Mucosa of descending colon (tissue), 3 donors: ENCODE measurements around the gene FUBP3. TPM values are rescaled to one million over a fixed set of nuclear protein-coding genes. Genes with fewer than 3 reads are reported as not detected.

Source experiments
- ATAC-seq: fragments of 200-7000 bp; cut with Tn5 transposase; one replicate; pipeline ENCODE4 v1.9.1; 2020; ENCODE audit warnings: mild to moderate bottlenecking, moderate library complexity
- DNase-seq, 3 donors: peaks; one replicate each; pipeline ENCODE4 v3.0.0-alpha.2; 2020
- H3K36me3 ChIP-seq: fragments of 200-600 bp; one replicate; pipeline ENCODE4 v1.8.0; 2021; ENCODE audit warnings: low read depth, mild to moderate bottlenecking
- H3K4me1 ChIP-seq: fragments of 200-600 bp; one replicate; pipeline ENCODE4 v1.8.0; 2021; ENCODE audit warnings: low read depth, mild to moderate bottlenecking
- H3K4me3 ChIP-seq: fragments of 200-600 bp; one replicate; pipeline ENCODE4 v1.8.0; 2021; ENCODE audit warnings: mild to moderate bottlenecking
- H3K9me3 ChIP-seq: fragments of 200-600 bp; one replicate; pipeline ENCODE4 v1.8.0; 2021; ENCODE audit warnings: mild to moderate bottlenecking
- intact Hi-C, 2 donors: fragments of 100-400 bp; cut with DNase I in 1 of 2; cut with micrococcal nuclease in 1 of 2; formaldehyde crosslinking; loops; one replicate each; pipeline versions ENCODE4 v1.11.0 to v1.11.1; 2022; cut with DNase I, micrococcal nuclease
- total RNA-seq, 3 donors: library from RNA; stranded (reverse); fragmentation: NEBNext Ultra II Directional in 2 of 3; extraction: Animal tissue kit (Norgen Biotek cat#: 25700) in 2 of 3; gene quantifications; one replicate each; pipeline versions ENCODE4 v1.2.1 to v1.2.4, GENCODE V29; 2021 to 2023
- TF ChIP-seq, protein P1 (sequence below): fragments of 200-600 bp; IDR thresholded peaks from one replicate; pipeline ENCODE4 v1.8.0; 2022; ENCODE audit warnings: antibody characterized with exemption, mild to moderate bottlenecking
- donor health status: DM: no; HTN: no; CAD: no; lungs with moderate emphysema.
- donor health status: DM: no; HTN: no; CAD: no.
- donor health status: DM: no; HTN: yes; CAD: no.

The FUBP3 gene
- total RNA-seq, 3 donors from 2014 or later = 36.5 to 56.5 (median 43.3) TPM

DNA sequence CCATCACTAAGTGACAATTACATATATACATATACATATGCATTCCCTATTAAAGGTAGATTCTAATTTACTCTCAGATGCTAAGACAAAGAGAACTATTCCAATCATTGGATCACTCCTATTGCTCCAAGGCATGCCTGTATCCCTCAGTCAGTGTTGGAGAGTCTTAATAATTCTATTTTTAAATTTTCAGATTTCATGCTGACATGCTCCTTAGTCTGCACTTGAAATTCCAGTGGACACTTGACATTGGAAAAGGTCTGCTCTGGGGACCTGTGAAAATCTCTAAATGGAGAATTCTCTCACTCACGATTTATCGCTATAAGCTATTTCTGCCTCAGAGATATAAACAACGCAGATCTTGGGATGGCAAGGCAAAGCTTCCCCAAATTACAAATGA is 3.9 kb upstream of the FUBP3 start:
- ATAC-seq = no peak
- H3K9me3 ChIP-seq = no peaks in the 10 kb centered on the region

GRCh38 chr9:130576176-130576575 is 3.2 kb upstream of the FUBP3 start:
- Histone ChIP-seq H3K36me3 (no peaks in the 10 kb centered on the region), H3K4me1 (peaks cover 21% of the 10 kb centered on the region), H3K9me3 (no peaks in the 10 kb centered on the region), H3K4me3 (no peak overlapping the region)
- intact Hi-C loops = no loop called here
- no peak for DNase-seq
- ATAC-seq = no peak
- TF ChIP-seq, protein P1, sequence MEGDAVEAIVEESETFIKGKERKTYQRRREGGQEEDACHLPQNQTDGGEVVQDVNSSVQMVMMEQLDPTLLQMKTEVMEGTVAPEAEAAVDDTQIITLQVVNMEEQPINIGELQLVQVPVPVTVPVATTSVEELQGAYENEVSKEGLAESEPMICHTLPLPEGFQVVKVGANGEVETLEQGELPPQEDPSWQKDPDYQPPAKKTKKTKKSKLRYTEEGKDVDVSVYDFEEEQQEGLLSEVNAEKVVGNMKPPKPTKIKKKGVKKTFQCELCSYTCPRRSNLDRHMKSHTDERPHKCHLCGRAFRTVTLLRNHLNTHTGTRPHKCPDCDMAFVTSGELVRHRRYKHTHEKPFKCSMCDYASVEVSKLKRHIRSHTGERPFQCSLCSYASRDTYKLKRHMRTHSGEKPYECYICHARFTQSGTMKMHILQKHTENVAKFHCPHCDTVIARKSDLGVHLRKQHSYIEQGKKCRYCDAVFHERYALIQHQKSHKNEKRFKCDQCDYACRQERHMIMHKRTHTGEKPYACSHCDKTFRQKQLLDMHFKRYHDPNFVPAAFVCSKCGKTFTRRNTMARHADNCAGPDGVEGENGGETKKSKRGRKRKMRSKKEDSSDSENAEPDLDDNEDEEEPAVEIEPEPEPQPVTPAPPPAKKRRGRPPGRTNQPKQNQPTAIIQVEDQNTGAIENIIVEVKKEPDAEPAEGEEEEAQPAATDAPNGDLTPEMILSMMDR = no peak

More for the DNA sequence above, 3.9 kb upstream of the FUBP3 start:
- peaks cover 14% of the 10 kb centered on the region for H3K4me1 ChIP-seq
- H3K36me3 ChIP-seq = no peaks in the 10 kb centered on the region
- intact Hi-C loops = no loop called here
- TF ChIP-seq, protein P1 = no peak
- DNase-seq = no peak
- H3K4me3 ChIP-seq = no peak overlapping the region

GRCh38 chr9:130579738-130580463 is 524 bp downstream of the FUBP3 start:
- DNase-seq = no peak
- intact Hi-C loops = no loop called here
- Histone ChIP-seq H3K36me3 (no peaks in the 10 kb centered on the region), H3K4me1 (peaks cover 25% of the 10 kb centered on the region), H3K9me3 (no peaks in the 10 kb centered on the region), H3K4me3 (peak overlapping the region; percentile 89)
- TF ChIP-seq, protein P1 = no peak
- ATAC-seq = peak; percentile 35

DNA sequence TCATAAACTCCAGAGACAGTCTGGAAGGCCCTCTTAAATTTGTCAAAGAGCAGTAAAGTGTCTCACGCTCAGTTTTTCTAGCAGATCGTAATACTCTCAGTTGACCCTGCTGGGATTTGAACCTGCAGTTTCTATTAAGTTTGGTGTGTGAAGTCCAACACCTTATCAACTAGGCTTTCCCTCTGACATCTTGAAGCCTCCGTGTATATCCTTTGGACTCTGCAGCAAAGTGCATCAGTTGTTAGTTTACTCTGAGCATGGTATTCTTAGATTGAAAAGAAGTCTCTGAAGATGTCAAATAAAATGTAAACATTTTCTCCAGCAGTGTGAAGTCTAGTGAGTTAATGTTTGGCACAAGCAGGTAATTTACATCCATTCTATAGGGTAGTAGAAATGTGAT is 2.4 kb downstream of the FUBP3 start:
- H3K4me3 ChIP-seq = no peak overlapping the region
- no peaks in the 10 kb centered on the region for H3K36me3 ChIP-seq
- DNase-seq (no peak), ATAC-seq (no peak)
- peaks cover 25% of the 10 kb centered on the region for H3K4me1 ChIP-seq
- no peaks in the 10 kb centered on the region for H3K9me3 ChIP-seq
- intact Hi-C loops = no loop called here
- TF ChIP-seq, protein P1 = no peak

DNA sequence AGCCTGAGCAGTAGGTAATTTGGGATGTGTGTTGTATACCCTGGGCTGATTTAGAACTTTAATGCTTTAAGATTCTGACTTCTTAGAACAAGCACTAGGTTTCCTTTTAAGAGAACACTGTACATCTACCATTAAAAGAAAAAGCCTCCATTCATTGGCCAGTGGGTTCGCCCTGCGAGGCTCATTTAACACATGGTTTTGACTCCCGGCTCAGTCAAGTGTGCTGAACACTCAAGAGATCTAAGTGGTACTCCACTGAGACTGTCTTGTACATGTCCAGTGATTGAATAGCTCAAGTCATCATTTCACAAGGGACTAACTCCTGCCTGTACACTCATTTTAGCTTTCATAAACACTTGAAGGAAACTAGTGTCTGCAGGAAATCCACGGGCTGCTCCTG is 3.9 kb downstream of the FUBP3 start:
- no peak for DNase-seq
- Histone ChIP-seq H3K4me1 (peaks cover 20% of the 10 kb centered on the region), H3K36me3 (no peaks in the 10 kb centered on the region), H3K4me3 (no peak overlapping the region), H3K9me3 (no peaks in the 10 kb centered on the region)
- intact Hi-C loops = no loop called here
- ATAC-seq = no peak
- TF ChIP-seq, protein P1 = no peak
